Left ventricle myocardium inferior (tissue), 1 donor: ENCODE results near the gene NELL1. TPM values are rescaled to one million over a fixed set of nuclear protein-coding genes. Genes with fewer than 3 reads are reported as not detected.
A peak's percentile ranks its signal among the peaks of the same experiment; 100 is the strongest.

ENCODE experiments used
- DNase-seq: peaks from one replicate; pipeline ENCODE4 v3.0.0-alpha.2; 2020
- H3K27ac ChIP-seq: fragments of 200-600 bp; replicated peaks from 2 replicates; pipeline ENCODE4 v1.8.0; 2021
- H3K27me3 ChIP-seq: fragments of 200-600 bp; 2 replicates; pipeline ENCODE4 v1.8.0; 2021; ENCODE audit warnings: low read depth
- H3K36me3 ChIP-seq: fragments of 200-600 bp; 2 replicates; pipeline ENCODE4 v1.8.0; 2021
- H3K4me1 ChIP-seq: fragments of 200-600 bp; 2 replicates; pipeline ENCODE4 v1.8.0; 2021
- H3K4me3 ChIP-seq: fragments of 200-600 bp; 2 replicates; pipeline ENCODE4 v1.8.0; 2021; ENCODE audit warnings: mild to moderate bottlenecking, moderate library complexity
- H3K9me3 ChIP-seq: fragments of 200-600 bp; replicated peaks from 2 replicates; pipeline ENCODE4 v1.8.0; 2021
- intact Hi-C: fragments of 100-400 bp; cut with micrococcal nuclease; formaldehyde crosslinking; loops from one replicate; pipeline ENCODE4 v1.11.0; 2022
- total RNA-seq: library from RNA; stranded (reverse); fragmentation: NEBNext Ultra II Directional; extraction: Animal tissue kit (Norgen Biotek cat#: 25700); gene quantifications from one replicate; pipeline ENCODE4 v1.2.1, GENCODE V29; 2021
- TF ChIP-seq, protein P1 (sequence below): fragments of 200-600 bp; IDR thresholded peaks from 2 replicates; pipeline ENCODE4 v1.8.0; 2021; ENCODE audit warnings: antibody characterized with exemption, mild to moderate bottlenecking, borderline replicate concordance
- donor health status: DM: no; HTN: yes; CAD: no; lungs with severe emphysema.

The NELL1 gene
- total RNA-seq, 1 donor from 2014 or later, result not detected

DNA sequence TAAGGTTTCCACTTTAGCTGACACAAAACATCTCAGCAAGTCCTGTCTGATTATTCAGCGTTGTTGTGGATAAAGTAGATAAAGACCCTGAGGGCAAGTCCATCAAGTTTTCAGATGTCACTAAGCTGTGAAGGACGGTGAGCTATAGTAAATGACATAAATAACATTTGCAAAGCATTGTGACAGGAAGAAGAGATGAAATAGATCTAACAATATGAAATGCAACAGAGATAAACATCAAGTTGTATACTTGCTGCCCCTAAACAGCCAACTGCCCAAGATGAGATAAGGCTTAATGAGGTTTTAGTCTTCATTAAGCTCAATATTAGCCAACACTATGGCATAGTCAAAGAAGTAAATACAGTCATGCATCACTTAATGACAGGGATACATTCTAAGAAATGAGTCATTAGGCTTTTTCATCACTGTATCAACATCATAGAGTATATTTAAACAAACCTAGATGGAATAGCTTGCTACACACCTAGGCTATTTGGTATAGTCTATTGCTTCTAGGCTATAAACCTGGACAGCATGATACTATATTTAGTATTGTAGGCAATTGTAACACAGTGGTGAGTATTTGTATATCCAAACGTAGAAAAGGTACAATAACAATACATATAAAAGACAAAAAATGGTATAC is 898.4 kb downstream of the NELL1 start:
- intact Hi-C loops, result no loop called here
- no peak for DNase-seq
- H3K9me3 ChIP-seq, result no peaks in the 10 kb centered on the region
- H3K4me1 ChIP-seq, result no peaks in the 10 kb centered on the region
- TF ChIP-seq, protein P1, sequence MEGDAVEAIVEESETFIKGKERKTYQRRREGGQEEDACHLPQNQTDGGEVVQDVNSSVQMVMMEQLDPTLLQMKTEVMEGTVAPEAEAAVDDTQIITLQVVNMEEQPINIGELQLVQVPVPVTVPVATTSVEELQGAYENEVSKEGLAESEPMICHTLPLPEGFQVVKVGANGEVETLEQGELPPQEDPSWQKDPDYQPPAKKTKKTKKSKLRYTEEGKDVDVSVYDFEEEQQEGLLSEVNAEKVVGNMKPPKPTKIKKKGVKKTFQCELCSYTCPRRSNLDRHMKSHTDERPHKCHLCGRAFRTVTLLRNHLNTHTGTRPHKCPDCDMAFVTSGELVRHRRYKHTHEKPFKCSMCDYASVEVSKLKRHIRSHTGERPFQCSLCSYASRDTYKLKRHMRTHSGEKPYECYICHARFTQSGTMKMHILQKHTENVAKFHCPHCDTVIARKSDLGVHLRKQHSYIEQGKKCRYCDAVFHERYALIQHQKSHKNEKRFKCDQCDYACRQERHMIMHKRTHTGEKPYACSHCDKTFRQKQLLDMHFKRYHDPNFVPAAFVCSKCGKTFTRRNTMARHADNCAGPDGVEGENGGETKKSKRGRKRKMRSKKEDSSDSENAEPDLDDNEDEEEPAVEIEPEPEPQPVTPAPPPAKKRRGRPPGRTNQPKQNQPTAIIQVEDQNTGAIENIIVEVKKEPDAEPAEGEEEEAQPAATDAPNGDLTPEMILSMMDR, result no peak
- no peaks in the 10 kb centered on the region for H3K36me3 ChIP-seq
- no peak overlapping the region for H3K27ac ChIP-seq
- no peaks in the 10 kb centered on the region for H3K27me3 ChIP-seq
- H3K4me3 ChIP-seq, result no peak overlapping the region

DNA sequence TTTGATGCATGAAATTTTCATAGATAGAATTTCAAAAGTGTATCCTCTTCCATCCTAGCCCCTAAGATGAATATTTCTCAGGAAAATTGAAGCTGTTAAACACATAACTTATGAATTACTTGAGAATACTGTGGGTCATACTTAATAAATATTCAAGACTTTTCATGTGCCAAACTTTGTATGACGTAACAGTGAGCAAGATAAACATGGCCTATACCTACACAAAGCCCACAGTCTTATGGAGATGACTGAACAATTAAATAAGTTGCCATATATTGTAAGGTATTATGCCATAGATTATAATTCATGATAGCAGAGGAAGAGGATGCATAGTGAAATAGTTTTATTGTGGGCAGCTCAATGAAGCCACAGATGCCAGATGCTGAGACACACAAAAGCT is 902.8 kb downstream of the NELL1 start:
- no peaks in the 10 kb centered on the region for H3K36me3 ChIP-seq
- intact Hi-C loops, result no loop called here
- TF ChIP-seq, protein P1, result no peak

DNA sequence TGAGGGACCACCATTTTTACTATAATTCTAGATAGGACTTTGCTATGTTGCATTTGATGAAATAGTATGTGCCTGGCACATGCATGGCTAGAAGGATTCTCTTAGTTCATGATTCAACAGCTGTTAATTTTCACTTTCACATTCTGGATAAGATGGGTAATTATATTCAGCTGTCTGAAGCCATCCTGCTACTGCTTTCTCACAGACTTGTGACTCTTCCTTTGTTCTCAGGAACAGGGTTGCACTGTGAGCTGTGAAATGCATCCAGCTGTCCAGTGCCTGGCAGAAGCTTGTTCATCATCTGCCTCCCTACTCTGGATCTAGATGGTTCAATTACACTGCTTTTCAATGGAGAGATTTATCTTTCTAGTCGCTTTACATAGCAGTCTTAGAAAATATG is 913.4 kb downstream of the NELL1 start:
- Histone ChIP-seq H3K36me3 (no peaks in the 10 kb centered on the region), H3K27ac (no peak overlapping the region), H3K9me3 (no peaks in the 10 kb centered on the region), H3K4me1 (no peaks in the 10 kb centered on the region), H3K4me3 (no peak overlapping the region), H3K27me3 (no peaks in the 10 kb centered on the region)
- no peak for DNase-seq
- TF ChIP-seq, protein P1, result no peak
- intact Hi-C loops, result no loop called here

More for the DNA sequence above, 902.8 kb downstream of the NELL1 start:
- Histone ChIP-seq H3K27me3 (no peaks in the 10 kb centered on the region), H3K4me3 (no peak overlapping the region), H3K27ac (no peak overlapping the region), H3K9me3 (no peaks in the 10 kb centered on the region), H3K4me1 (no peaks in the 10 kb centered on the region)
- DNase-seq, result no peak

DNA sequence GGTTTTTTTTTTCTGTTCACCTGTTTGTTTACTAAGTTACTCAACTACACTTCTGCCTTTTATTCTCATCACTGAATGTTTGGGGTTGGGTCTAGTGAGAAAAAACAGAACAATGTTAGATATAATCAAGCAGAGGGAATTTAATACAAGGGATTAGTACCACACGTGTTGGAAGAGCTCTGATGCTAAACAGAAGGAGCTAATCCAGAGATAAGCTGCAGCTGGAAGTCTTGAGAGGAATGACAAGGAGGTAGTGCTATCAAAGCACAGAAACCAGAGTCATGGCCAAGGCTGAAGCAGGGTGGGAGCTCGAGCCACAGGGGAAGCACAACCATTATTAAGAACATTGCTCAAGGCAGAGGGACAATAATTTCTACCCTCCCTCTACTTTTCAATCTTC is 919.4 kb downstream of the NELL1 start:
- no peak for DNase-seq
- no peak overlapping the region for H3K27ac ChIP-seq
- no peaks in the 10 kb centered on the region for H3K9me3 ChIP-seq
- no peak overlapping the region for H3K4me3 ChIP-seq
- no peaks in the 10 kb centered on the region for H3K27me3 ChIP-seq
- intact Hi-C loops, result no loop called here
- H3K36me3 ChIP-seq, result no peaks in the 10 kb centered on the region
- TF ChIP-seq, protein P1, result no peak
- no peaks in the 10 kb centered on the region for H3K4me1 ChIP-seq

DNA sequence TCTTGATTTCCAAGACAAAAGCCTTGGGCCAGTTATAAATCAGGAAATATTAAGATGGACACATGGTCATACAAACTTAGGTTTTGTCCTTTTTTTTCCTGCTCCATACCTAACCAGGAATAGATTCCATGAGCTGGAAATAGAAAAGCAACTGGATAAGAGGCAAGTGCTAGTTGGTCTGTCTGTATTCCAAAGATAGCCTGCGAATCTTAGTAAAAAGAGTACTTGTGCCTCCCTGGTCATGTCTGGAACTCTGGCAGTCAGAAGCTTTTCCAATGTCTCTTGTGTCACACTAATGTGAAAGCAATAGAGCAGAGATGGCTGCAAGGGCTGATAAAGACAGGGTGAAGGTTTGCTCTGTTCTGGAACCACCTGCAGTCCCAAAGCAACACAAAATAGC is 933.3 kb downstream of the NELL1 start:
- H3K27me3 ChIP-seq, result no peaks in the 10 kb centered on the region
- H3K4me1 ChIP-seq, result peaks cover 7% of the 10 kb centered on the region
- H3K27ac ChIP-seq, result peak overlapping the region; percentile 31
- no peaks in the 10 kb centered on the region for H3K9me3 ChIP-seq
- TF ChIP-seq, protein P1, result no peak
- no peak overlapping the region for H3K4me3 ChIP-seq
- DNase-seq, result no peak
- intact Hi-C loops, result no loop called here
- H3K36me3 ChIP-seq, result no peaks in the 10 kb centered on the region

DNA sequence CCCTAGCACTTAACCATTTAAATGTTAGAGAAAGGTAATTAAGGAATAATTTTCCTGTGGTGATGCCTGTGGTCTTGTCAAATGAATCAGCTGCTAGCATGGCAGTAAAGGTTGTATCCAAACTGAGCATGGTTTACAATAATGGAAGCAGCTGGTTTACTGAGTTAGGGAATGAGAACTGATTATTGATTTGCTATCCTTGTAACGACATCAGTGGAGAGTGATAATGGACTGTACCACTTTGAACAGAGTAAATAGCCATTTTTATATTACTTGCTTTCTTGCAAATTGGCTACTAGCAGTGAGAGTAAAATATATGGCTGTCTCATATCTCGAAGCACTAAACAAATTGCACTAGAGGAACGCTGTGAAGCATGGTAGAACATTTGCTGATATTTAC is 934.5 kb downstream of the NELL1 start:
- Histone ChIP-seq H3K4me3 (no peak overlapping the region), H3K9me3 (no peaks in the 10 kb centered on the region), H3K36me3 (no peaks in the 10 kb centered on the region), H3K4me1 (peaks cover 7% of the 10 kb centered on the region), H3K27ac (no peak overlapping the region), H3K27me3 (no peaks in the 10 kb centered on the region)
- TF ChIP-seq, protein P1, result no peak
- no peak for DNase-seq
- intact Hi-C loops, result no loop called here
